ENCODE data around the gene TAS2R5.

The TAS2R5 gene

GRCh38 chr7:141838581-141838980 lies 48.6 kb downstream of the TAS2R5 start:
- Histone ChIP-seq H3K36me3 (ENCODE audit: control insufficient read depth in 2 of 2, insufficient read depth in 1 of 2, low read length in 2 of 2) (no peaks in the 10 kb centered on the region), H3K4me1 (ENCODE audit: control insufficient read depth, insufficient read depth, low read length) (no peaks in the 10 kb centered on the region), H3K27ac (ENCODE audit: extremely low read depth, low read depth, low read length) (no peak overlapping the region), H3K9me3 (ENCODE audit: control insufficient read depth, insufficient read depth, low read depth, low read length) (no peaks in the 10 kb centered on the region), H3K4me3 (ENCODE audit: low read depth, low read length) (no peak overlapping the region)
- POLR2A ChIA-PET, result no interaction called here
- CTCF ChIA-PET, result no interaction called here
- TF ChIP-seq ZNF571 (tag by site-specific recombination; IDR thresholded peaks at IDR 0.05), result no peak
- no peak for TF ChIP-seq MZF1 (tag by site-specific recombination; IDR thresholded peaks at IDR 0.05; ENCODE audit: borderline replicate concordance)
- no peak for TF ChIP-seq ZNF701 (tag by site-specific recombination; IDR thresholded peaks at IDR 0.05)
- no peak for TF ChIP-seq ZNF776 (tag by site-specific recombination; IDR thresholded peaks at IDR 0.05; ENCODE audit: borderline replicate concordance)
- TF ChIP-seq ZNF555 (tag by site-specific recombination; conservative IDR thresholded peaks at IDR 0.05), result no peak
- no peak for TF ChIP-seq ZNF19 (tag by site-specific recombination; IDR thresholded peaks at IDR 0.05; ENCODE audit: low read depth)
- no peak for TF ChIP-seq ZNF501 (tag by site-specific recombination; IDR thresholded peaks at IDR 0.05)
- TF ChIP-seq ZIC2 (tag by site-specific recombination; IDR thresholded peaks at IDR 0.05), result no peak
- no peak for TF ChIP-seq ZNF214 (tag by site-specific recombination; IDR thresholded peaks at IDR 0.05; ENCODE audit: borderline replicate concordance)
- no peak for TF ChIP-seq ZNF133 (tag by site-specific recombination; IDR thresholded peaks at IDR 0.05)
- TF ChIP-seq ZNF707 (tag by site-specific recombination; IDR thresholded peaks at IDR 0.05), result no peak
- TF ChIP-seq KLF16 (tag by site-specific recombination; IDR thresholded peaks at IDR 0.05), result no peak

- CTCF ChIA-PET, result no interaction called here
- POLR2A ChIA-PET, result no interaction called here
These were observed 49.2 kb downstream of the TAS2R5 start for GRCh38 chr7:141839256-141839655.

DNA sequence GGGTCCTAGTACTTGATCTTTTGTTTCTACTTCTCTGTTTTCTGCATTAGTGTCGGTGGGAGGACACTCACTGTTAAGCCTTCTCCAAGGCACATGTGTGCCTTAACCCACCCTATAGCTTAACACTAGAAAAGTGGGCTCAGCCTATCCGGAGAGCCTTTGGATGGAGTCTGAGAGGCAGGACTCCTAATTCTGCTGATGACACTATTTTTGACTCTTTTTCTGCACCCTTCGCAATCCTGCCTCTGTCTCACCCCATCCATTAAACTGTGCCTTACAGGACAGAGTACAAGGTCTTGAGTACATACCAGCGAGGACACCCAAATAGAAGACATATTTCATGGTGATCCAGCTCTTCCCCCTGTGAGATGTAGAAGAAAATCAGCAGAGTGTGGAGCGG lies 50.7 kb downstream of the TAS2R5 start:
- POLR2A ChIA-PET, result no interaction called here
- CTCF ChIA-PET, result no interaction called here
- Histone ChIP-seq H3K4me3 (ENCODE audit: low read depth, low read length) (no peak overlapping the region), H3K36me3 (ENCODE audit: control insufficient read depth in 2 of 2, insufficient read depth in 1 of 2, low read length in 2 of 2) (no peaks in the 10 kb centered on the region), H3K27ac (ENCODE audit: extremely low read depth, low read depth, low read length) (no peak overlapping the region), H3K4me1 (ENCODE audit: control insufficient read depth, insufficient read depth, low read length) (no peaks in the 10 kb centered on the region), H3K9me3 (ENCODE audit: control insufficient read depth, insufficient read depth, low read depth, low read length) (no peaks in the 10 kb centered on the region)
- TF ChIP-seq MYNN (tag by site-specific recombination; IDR thresholded peaks at IDR 0.05; ENCODE audit: borderline replicate concordance) (no peak), ZNF202 (tag by site-specific recombination; IDR thresholded peaks at IDR 0.05; ENCODE audit: borderline replicate concordance) (no peak), ZNF391 (tag by site-specific recombination; IDR thresholded peaks at IDR 0.05; ENCODE audit: borderline replicate concordance, low read depth) (no peak), BCL11A (tag by site-specific recombination; IDR thresholded peaks at IDR 0.05; ENCODE audit: low read depth) (no peak), ZSCAN16 (tag by site-specific recombination; IDR thresholded peaks at IDR 0.05) (no peak), ZNF398 (tag by site-specific recombination; IDR thresholded peaks at IDR 0.05) (no peak), ZNF518A (tag by site-specific recombination; conservative IDR thresholded peaks at IDR 0.05; ENCODE audit: low read depth) (no peak)

More at GRCh38 chr7:141839256-141839655, 49.2 kb downstream of the TAS2R5 start:
- Histone ChIP-seq H3K4me3 (ENCODE audit: low read depth, low read length) (no peak overlapping the region), H3K4me1 (ENCODE audit: control insufficient read depth, insufficient read depth, low read length) (no peaks in the 10 kb centered on the region), H3K9me3 (ENCODE audit: control insufficient read depth, insufficient read depth, low read depth, low read length) (no peaks in the 10 kb centered on the region), H3K27ac (ENCODE audit: extremely low read depth, low read depth, low read length) (no peak overlapping the region), H3K36me3 (ENCODE audit: control insufficient read depth in 2 of 2, insufficient read depth in 1 of 2, low read length in 2 of 2) (no peaks in the 10 kb centered on the region)
- TF ChIP-seq ZNF302 (tag by site-specific recombination; IDR thresholded peaks at IDR 0.05; ENCODE audit: low read depth) (no peak), ZNF146 (tag by site-specific recombination; IDR thresholded peaks at IDR 0.05) (no peak), SP2 (tag by site-specific recombination; IDR thresholded peaks at IDR 0.05) (no peak)
- TF ChIP-seq, protein P1, sequence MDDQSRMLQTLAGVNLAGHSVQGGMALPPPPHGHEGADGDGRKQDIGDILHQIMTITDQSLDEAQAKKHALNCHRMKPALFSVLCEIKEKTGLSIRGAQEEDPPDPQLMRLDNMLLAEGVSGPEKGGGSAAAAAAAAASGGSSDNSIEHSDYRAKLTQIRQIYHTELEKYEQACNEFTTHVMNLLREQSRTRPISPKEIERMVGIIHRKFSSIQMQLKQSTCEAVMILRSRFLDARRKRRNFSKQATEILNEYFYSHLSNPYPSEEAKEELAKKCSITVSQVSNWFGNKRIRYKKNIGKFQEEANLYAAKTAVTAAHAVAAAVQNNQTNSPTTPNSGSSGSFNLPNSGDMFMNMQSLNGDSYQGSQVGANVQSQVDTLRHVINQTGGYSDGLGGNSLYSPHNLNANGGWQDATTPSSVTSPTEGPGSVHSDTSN (CRISPR knock-in tag; IDR thresholded peaks at IDR 0.05), result no peak

Data from HEK293 (cell line).